OCI-LY7 (cell line): Measurements from ENCODE around the gene NUDT13. TPM values are rescaled to one million over a fixed set of nuclear protein-coding genes. Genes with fewer than 3 reads are reported as not detected.
A peak's percentile ranks its signal among the peaks of the same experiment; 100 is the strongest.

ENCODE experiments used
- Bru-seq: library from RNA; stranded (reverse); fragments of 400-500 nt; gene quantifications from one replicate; lab custom pipeline; 2021; lab: Mats Ljungman, UMichigan
- BruChase-seq, 2 experiments: library from RNA; stranded (reverse); fragments of 400-500 nt; gene quantifications; one replicate each; lab custom pipeline; 2021; lab: Mats Ljungman, UMichigan
- BruUV-seq: library from RNA; stranded (reverse); fragments of 400-500 nt; replicated peaks from 2 replicates; lab custom pipeline; 2021; lab: Mats Ljungman, UMichigan
- CTCF ChIA-PET: fragments of 300-600 bp; sonication (Branson Sonifier 250); formaldehyde crosslinking; loops from one replicate; lab custom pipeline; 2022; ENCODE audit warnings: antibody characterized with exemption; ENCODE audit not compliant: unreplicated experiment; lab: Charles Lee
- POLR2A ChIA-PET: fragments of 300-600 bp; sonication (Branson Sonifier 250); formaldehyde crosslinking; loops from one replicate; lab custom pipeline; 2022; ENCODE audit warnings: antibody characterized with exemption; lab: Charles Lee
- DNase-seq: peaks from one replicate; pipeline ENCODE4 v3.0.0-alpha.2; 2015; ENCODE audit warnings: low spot score
- H2AFZ ChIP-seq: fragments of 200-600 bp; sonication (generic), shearing (Covaris generic); 2 replicates; pipeline ENCODE4 v1.6.1; 2014; ENCODE audit warnings: mild to moderate bottlenecking, antibody characterized with exemption, low read length, moderate library complexity
- H3K27ac ChIP-seq: fragments of 200-600 bp; sonication (generic); 2 replicates; pipeline ENCODE4 v1.5.1; 2014; ENCODE audit warnings: mixed run types, low read depth, mild to moderate bottlenecking, moderate library complexity, low read length, inconsistent platforms; ENCODE audit not compliant: poor library complexity, severe bottlenecking
- H3K36me3 ChIP-seq: fragments of 200-600 bp; sonication (generic); 2 replicates; pipeline ENCODE4 v1.6.1; 2014; ENCODE audit warnings: mild to moderate bottlenecking, antibody characterized with exemption, low read length, moderate library complexity, mixed read lengths; ENCODE audit not compliant: insufficient read depth
- H3K4me1 ChIP-seq: fragments of 200-600 bp; sonication (generic); 2 replicates; pipeline ENCODE4 v1.5.1; 2014; ENCODE audit warnings: mild to moderate bottlenecking, low read length; ENCODE audit not compliant: insufficient read depth, poor library complexity, severe bottlenecking
- H3K4me2 ChIP-seq: fragments of 200-600 bp; sonication (generic); 2 replicates; pipeline ENCODE4 v1.6.1; 2014; ENCODE audit warnings: mild to moderate bottlenecking, low read length
- H3K4me3 ChIP-seq: fragments of 200-600 bp; sonication (generic); 2 replicates; pipeline ENCODE4 v1.5.1; 2014; ENCODE audit warnings: mild to moderate bottlenecking, low read depth, low read length; ENCODE audit not compliant: poor library complexity, severe bottlenecking
- H3K79me2 ChIP-seq: fragments of 200-600 bp; sonication (generic); 2 replicates; pipeline ENCODE4 v1.6.1; 2016; ENCODE audit warnings: low read depth, mild to moderate bottlenecking, low read length, moderate library complexity, mixed read lengths; ENCODE audit not compliant: insufficient read depth
- H3K9me2 ChIP-seq: fragments of 200-600 bp; sonication (generic); 2 replicates; pipeline ENCODE4 v1.6.1; 2016; ENCODE audit warnings: mild to moderate bottlenecking, low read length, mixed read lengths; ENCODE audit not compliant: insufficient read depth
- H3K9me3 ChIP-seq: fragments of 200-600 bp; sonication (generic); 2 replicates; pipeline ENCODE4 v1.6.1; 2014; ENCODE audit warnings: mild to moderate bottlenecking, mixed run types, low read length, mixed read lengths
- H4K20me1 ChIP-seq: fragments of 200-600 bp; sonication (generic); 2 replicates; pipeline ENCODE4 v1.6.1; 2014; ENCODE audit warnings: mild to moderate bottlenecking, antibody characterized with exemption, low read length, moderate library complexity, mixed read lengths; ENCODE audit not compliant: insufficient read depth
- EZH2phosphoT487 ChIP-seq: fragments of 200-600 bp; sonication (generic); IDR thresholded peaks from 2 replicates; pipeline ENCODE4 v1.6.1; 2018; ENCODE audit warnings: low read depth, borderline replicate concordance, mild to moderate bottlenecking, mixed run types, antibody characterized with exemption, low read length, moderate library complexity, mixed read lengths
- intact Hi-C: fragments of 100-400 bp; cut with micrococcal nuclease; formaldehyde crosslinking; loops from one replicate; pipeline ENCODE4 v1.10.0; 2022; ENCODE audit not compliant: unreplicated experiment
- long read RNA-seq: library from polyadenylated mRNA; stranded (forward); transcript quantifications from one replicate; pipeline ENCODE4 v2.0.0, GENCODE V29; 2022
- total RNA-seq, 2 experiments: library from RNA; depleted of rRNA in 1 of 2; stranded (reverse); fragments of >200 nt in 1 of 2; shearing (Covaris generic) in 1 of 2; gene quantifications; 2 replicates each; pipeline ENCODE4 v1.2.3, GENCODE V29; 2014 to 2022
- TF ChIP-seq, protein P1 (sequence below): fragments of 200-600 bp; sonication (generic); conservative IDR thresholded peaks from 2 replicates; pipeline ENCODE4 v1.5.1; 2014; ENCODE audit warnings: mild to moderate bottlenecking, antibody characterized with exemption, low read length, moderate library complexity, mixed read lengths

NUDT13 gene
- not detected in 2 replicates for total RNA-seq (2014; rRNA removed; shearing (Covaris generic))
- not detected in 2 replicates for total RNA-seq (2022)
- Bru-seq, nascent RNA, result percentile 17 among the genes with signal in this experiment
- BruChase-seq, experiment 1, labeled RNA remaining after a 6-hour chase, result not detected
- percentile 9 among the genes with signal in this experiment for BruChase-seq, experiment 2, labeled RNA remaining after a 2-hour chase
- long read RNA-seq, result 0 reads

DNA sequence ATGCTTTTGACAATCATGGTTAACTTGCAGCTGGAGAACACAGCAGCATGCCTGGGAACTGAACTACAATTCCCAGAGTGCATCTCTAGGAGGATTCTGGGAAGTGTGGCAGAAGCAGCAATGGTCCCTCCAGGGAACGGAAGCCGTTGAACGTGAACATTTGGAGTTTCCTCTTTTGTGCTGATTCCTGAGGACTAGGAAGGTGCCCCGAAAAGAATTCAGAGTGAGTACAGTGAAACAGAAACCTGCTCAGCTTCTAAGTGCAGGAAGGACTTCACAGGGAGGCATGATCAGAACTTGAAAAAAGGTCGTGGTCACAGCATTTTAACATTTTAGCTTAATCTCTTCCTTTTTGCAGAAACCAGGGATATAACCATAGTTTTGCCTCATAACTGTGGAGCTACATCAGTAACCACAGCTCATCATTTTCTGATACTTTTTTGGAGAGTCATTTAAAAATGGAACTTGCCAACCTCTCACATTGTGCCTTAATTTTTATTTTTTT lies at the start of gene NUDT13:
NUDT13 (plus strand) TSS at position 111 of the 505 bp plus-strand sequence. CDS start 3,911 bp downstream, outside the sequence.
- Histone ChIP-seq H3K79me2 (no peaks in the 10 kb centered on the region), H3K4me1 (no peaks in the 10 kb centered on the region), H2AFZ (no peak within 1 kb of the TSS), H3K4me2 (peak within 1 kb of the TSS; percentile 37; the same call in 1 of the 2 replicates), H3K4me3 (no peak within 1 kb of the TSS), H4K20me1 (no peaks in the 10 kb centered on the region), H3K27ac (no peak within 1 kb of the TSS), H3K9me2 (no peaks in the 10 kb centered on the region), H3K9me3 (peaks cover 10% of the 10 kb centered on the region; the same call in 1 of the 2 replicates), H3K36me3 (peaks cover 45% of the 10 kb centered on the region)
- ChIA-PET POLR2A (interaction anchor here (0.6 to 1.6 kb wide), 7 partner anchors 8 to 82 kb away, joined by 3 to 5 read pairs (median 3); partner anchors contain the start of gene P4HA1), CTCF (no interaction called here)
- intact Hi-C loops, result no loop called here
- TF ChIP-seq, protein P1, sequence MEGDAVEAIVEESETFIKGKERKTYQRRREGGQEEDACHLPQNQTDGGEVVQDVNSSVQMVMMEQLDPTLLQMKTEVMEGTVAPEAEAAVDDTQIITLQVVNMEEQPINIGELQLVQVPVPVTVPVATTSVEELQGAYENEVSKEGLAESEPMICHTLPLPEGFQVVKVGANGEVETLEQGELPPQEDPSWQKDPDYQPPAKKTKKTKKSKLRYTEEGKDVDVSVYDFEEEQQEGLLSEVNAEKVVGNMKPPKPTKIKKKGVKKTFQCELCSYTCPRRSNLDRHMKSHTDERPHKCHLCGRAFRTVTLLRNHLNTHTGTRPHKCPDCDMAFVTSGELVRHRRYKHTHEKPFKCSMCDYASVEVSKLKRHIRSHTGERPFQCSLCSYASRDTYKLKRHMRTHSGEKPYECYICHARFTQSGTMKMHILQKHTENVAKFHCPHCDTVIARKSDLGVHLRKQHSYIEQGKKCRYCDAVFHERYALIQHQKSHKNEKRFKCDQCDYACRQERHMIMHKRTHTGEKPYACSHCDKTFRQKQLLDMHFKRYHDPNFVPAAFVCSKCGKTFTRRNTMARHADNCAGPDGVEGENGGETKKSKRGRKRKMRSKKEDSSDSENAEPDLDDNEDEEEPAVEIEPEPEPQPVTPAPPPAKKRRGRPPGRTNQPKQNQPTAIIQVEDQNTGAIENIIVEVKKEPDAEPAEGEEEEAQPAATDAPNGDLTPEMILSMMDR, result no peak
- no peak for TF ChIP-seq EZH2phosphoT487
- no peak for DNase-seq
- BruUV-seq, result no TSS peak

DNA sequence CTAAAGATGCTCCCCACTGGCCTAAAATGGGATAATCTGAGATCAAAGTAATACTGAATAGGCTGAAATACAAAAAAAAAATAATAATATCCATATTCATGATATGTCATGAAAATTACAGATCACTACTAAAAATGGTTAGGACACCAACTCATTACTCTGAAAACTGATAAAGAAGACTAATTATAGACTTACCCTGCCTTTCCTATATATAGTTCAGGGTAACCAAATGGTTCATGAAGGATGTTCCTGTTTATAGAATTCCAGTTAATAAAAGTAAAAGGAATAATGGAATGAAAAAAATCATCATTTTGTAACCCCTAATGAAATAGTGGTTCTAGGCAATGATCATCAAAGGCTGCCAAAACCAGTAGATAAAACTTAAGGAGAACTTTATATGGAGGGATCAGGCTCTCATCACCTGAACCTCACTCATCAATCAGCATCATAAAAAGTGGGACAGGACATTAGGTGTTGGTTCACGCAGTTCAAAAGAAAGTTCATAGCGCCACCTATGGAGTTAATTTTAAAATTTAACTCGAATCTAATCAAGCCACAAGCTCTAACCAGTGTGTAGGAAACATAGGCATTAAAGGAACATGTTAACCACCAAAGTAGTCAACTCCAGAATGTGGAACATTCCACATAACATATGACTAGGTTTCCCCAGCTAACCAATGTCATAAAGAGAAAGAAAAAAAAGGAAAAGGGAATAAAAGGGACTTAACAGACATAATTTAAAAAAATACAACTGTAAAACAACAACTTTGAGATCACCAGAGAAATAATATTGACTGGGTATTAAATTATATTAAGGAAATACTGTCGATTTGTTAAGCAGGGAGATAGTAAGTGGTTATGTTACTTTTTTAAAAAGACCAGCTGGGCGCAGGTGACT lies 49.3 kb upstream of the NUDT13 start:
- POLR2A ChIA-PET, result interaction anchor here (0.7 kb wide), 1 partner anchor 109 kb away, joined by 5 read pairs; no protein-coding TSS in a partner anchor
- no TSS peak for BruUV-seq

More for the DNA sequence above, 49.3 kb upstream of the NUDT13 start:
- Histone ChIP-seq H3K9me3 (no peaks in the 10 kb centered on the region), H3K79me2 (no peaks in the 10 kb centered on the region), H3K4me1 (peaks cover 4% of the 10 kb centered on the region), H4K20me1 (no peaks in the 10 kb centered on the region), H3K4me3 (no peak overlapping the region), H3K36me3 (peaks cover 57% of the 10 kb centered on the region), H3K9me2 (no peaks in the 10 kb centered on the region), H3K27ac (no peak overlapping the region), H2AFZ (no peak overlapping the region), H3K4me2 (no peak overlapping the region)
- intact Hi-C loops, result loop anchor here (1.0 kb wide), 1 partner anchor 697 kb away; no protein-coding TSS in a partner anchor
- TF ChIP-seq, protein P1, result peak; percentile 90
- no peak for TF ChIP-seq EZH2phosphoT487
- CTCF ChIA-PET, result no interaction called here
- peak; percentile 48 for DNase-seq
